Heart right ventricle (tissue), 16 donors: Measurements from ENCODE around the gene MGMT. TPM values are rescaled to one million over a fixed set of nuclear protein-coding genes. Genes with fewer than 3 reads are reported as not detected.

Experiments
- ATAC-seq, 8 donors: fragments of 200-7000 bp; cut with Tn5 transposase; one replicate each; pipeline ENCODE4 v1.9.1; 2020; ENCODE audit warnings: mild to moderate bottlenecking in 8 of 8, moderate library complexity in 8 of 8, moderate number of reproducible peaks in 1 of 8
- DNase-seq, 2 donors: peaks; one replicate each; pipeline ENCODE4 v3.0.0-alpha.2; 2020
- H3K27ac ChIP-seq, 10 donors: fragments of 200-600 bp; sonication (generic) in 2 of 10; one replicate each; pipeline versions ENCODE4 v1.5.0 to v1.8.0; 2020 to 2022; ENCODE audit warnings: mild to moderate bottlenecking in 3 of 10
- H3K27me3 ChIP-seq, 7 donors: fragments of 200-600 bp; one replicate each; pipeline ENCODE4 v1.8.0; 2021 to 2022; ENCODE audit warnings: mild to moderate bottlenecking in 2 of 7
- H3K36me3 ChIP-seq, 9 donors: fragments of 200-600 bp; sonication (generic) in 1 of 9; one replicate each; pipeline versions ENCODE4 v1.5.0 to v1.8.0; 2020 to 2022; ENCODE audit warnings: mild to moderate bottlenecking in 2 of 9
- H3K4me1 ChIP-seq, 9 donors: fragments of 200-600 bp; sonication (generic) in 1 of 9; one replicate each; pipeline versions ENCODE4 v1.5.0 to v1.8.0; 2020 to 2022; ENCODE audit warnings: mild to moderate bottlenecking in 4 of 9
- H3K4me3 ChIP-seq, 10 donors: fragments of 200-600 bp; sonication (generic) in 2 of 10; one replicate each; pipeline versions ENCODE4 v1.5.0 to v1.8.0; 2020 to 2022; ENCODE audit warnings: mild to moderate bottlenecking in 7 of 10, moderate library complexity in 2 of 10
- H3K9me3 ChIP-seq, 11 donors: fragments of 200-600 bp in 10 of 11; sonication (generic) in 2 of 11; one replicate each; pipeline versions ENCODE4 v1.5.0 to v1.8.0; 2013 to 2022; ENCODE audit warnings: mild to moderate bottlenecking in 2 of 11, control low read depth in 1 of 11, moderate library complexity in 1 of 11
- WGBS, 2 donors: extraction: QIAGEN DNeasy Blood & Tissue Kit; methylation state at CpG; one replicate each; pipeline ENCODE4 v1.1.7; 2013; ENCODE audit warnings: inconsistent platforms in 1 of 2; 5-methylcytosine and 5-hydroxymethylcytosine counted together
- intact Hi-C, 10 donors: fragments of 100-400 bp; cut with DNase I; formaldehyde crosslinking; loops; one replicate each; pipeline versions ENCODE4 v1.11.1 to v1.14.2; 2022
- polyA plus RNA-seq, 2 donors: library from polyadenylated mRNA; stranded (reverse); fragments of 200-250 nt; gene quantifications; one replicate each; pipeline ENCODE4 v1.2.3, GENCODE V29; 2013
- total RNA-seq, 10 donors: library from RNA; stranded (reverse); fragmentation: NEBNext Ultra II Directional in 3 of 10; extraction: Animal tissue kit (Norgen Biotek cat#: 25700) in 3 of 10; gene quantifications; one replicate each; pipeline versions ENCODE4 v1.2.1 to v1.2.4, GENCODE V29; 2021 to 2023
- TF ChIP-seq, protein P1 (sequence below), 9 donors: fragments of 200-600 bp; sonication (generic) in 2 of 9; IDR thresholded peaks; one replicate each; pipeline versions ENCODE4 v1.5.0 to v1.8.0; 2021 to 2022; ENCODE audit warnings: antibody characterized with exemption in 9 of 9, mild to moderate bottlenecking in 5 of 9, moderate library complexity in 1 of 9
- donor health status: Arrhythmogenic right ventricular cardiomyopathy.
- donor health status: ischemic (EF 13 %, LVEDD 7.1; RV severe dilation, severe dysfunction).
- donor health status: healthy with polysubstance abuse.
- donor health status: DM: no; HTN: yes; CAD: no.
- donor health status: DM: no; HTN: no; CAD: no.
- donor health status: ischemic (EF 25% LVEDD 6.9; RV normal size, moderate dysfunction).
- donor health status: ischemic (EF 25% LVEDD 5.7; RV mildly dilated, moderate dysfunction).
- donor health status: healthy.
- donor health status: DM: yes; HTN: yes; CAD: no.
- donor health status: Ischemic cardiomyopathy.
- donor health status: ischemic (EF 35%, LVEDD 5.7; RV mildly dilated, moderate dysfunction).
- donor health status: nonischemic (EF 11% LVEDD 7.7; RV severe dilation, severe dysfunction).
- donor health status: DM: yes; HTN: yes; CAD: no.
- donor health status: PGD.
- donor health status: ischemic (EF 29% LVEDD 5.4; RV normal size, mild dysfunction).
- donor health status: nonischemic (EF 23%, LVEDD 6.1; RV moderate dilation, normal function).

MGMT gene
- total and polyA plus RNA-seq, 12 donors = 8.4 to 17.8 (median 12.9) TPM

DNA sequence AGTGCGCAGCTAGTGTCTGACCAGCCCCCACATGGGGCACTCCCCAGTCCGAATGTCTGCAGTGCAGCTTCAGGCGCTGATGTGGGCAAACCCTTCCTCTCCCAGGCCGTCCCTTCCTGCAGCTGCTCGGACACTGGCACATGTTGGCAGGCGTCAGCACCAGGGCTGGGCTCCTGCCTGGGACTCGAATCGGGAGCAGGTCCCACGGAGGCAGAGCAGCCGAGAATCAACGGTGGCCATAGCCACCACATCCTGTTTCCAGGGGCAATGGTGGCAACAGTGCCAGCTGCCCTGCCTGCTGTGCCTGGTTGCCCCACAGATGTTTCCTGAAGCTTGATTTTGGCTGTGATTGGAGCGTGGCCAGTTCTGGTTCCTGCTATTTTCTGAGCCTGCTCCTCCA, 65.8 kb downstream of the MGMT start:
- intact Hi-C loops = no loop called here
- ATAC-seq = peak in 6 of 8 donors; percentile 19 to 55 (median 36)
- TF ChIP-seq, protein P1, sequence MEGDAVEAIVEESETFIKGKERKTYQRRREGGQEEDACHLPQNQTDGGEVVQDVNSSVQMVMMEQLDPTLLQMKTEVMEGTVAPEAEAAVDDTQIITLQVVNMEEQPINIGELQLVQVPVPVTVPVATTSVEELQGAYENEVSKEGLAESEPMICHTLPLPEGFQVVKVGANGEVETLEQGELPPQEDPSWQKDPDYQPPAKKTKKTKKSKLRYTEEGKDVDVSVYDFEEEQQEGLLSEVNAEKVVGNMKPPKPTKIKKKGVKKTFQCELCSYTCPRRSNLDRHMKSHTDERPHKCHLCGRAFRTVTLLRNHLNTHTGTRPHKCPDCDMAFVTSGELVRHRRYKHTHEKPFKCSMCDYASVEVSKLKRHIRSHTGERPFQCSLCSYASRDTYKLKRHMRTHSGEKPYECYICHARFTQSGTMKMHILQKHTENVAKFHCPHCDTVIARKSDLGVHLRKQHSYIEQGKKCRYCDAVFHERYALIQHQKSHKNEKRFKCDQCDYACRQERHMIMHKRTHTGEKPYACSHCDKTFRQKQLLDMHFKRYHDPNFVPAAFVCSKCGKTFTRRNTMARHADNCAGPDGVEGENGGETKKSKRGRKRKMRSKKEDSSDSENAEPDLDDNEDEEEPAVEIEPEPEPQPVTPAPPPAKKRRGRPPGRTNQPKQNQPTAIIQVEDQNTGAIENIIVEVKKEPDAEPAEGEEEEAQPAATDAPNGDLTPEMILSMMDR (IDR thresholded peaks at IDR 0.05) = no peak

DNA sequence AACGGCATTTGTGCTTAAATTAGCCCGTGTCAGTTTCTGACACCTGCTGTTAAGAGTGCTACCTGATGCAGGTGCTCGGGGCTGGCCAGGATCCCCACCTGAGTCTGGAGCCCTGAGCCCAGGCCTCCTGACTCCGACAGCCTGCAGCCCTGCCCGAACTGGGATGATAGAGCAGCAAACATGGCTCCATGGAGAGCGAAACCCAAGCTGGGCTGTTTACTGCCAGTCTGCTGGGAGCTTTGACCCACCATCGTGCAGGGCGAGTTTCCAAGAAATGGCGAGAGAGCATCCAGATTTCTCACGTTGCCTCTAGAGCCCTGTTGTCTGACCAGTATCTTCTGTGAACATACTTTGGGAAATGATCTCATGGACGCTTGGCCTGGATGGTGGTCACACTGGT, 66.2 kb downstream of the MGMT start:
- Histone ChIP-seq H3K4me1 (peaks cover 0 to 25% (median 19%) of the 10 kb centered on the region in 9 donors), H3K27me3 (no peaks in the 10 kb centered on the region), H3K4me3 (no peak overlapping the region), H3K27ac (peak overlapping the region in 1 of 10 donors; percentile 9), H3K36me3 (peaks cover 0 to 18% (median 0%) of the 10 kb centered on the region in 9 donors), H3K9me3 (peaks cover 0 to 4% (median 0%) of the 10 kb centered on the region in 11 donors)
- WGBS, 2 donors = 80 to 84% methylated on average over 11 of the region's 11 CpGs
- no peak for DNase-seq
- peak in 1 of 8 donors; percentile 18 for ATAC-seq
- TF ChIP-seq, protein P1 (IDR thresholded peaks at IDR 0.05) = no peak
- intact Hi-C loops = no loop called here

More for the DNA sequence above, 65.8 kb downstream of the MGMT start:
- H3K4me3 ChIP-seq = no peak overlapping the region
- H3K9me3 ChIP-seq = peaks cover 0 to 4% (median 0%) of the 10 kb centered on the region in 11 donors
- no peak for DNase-seq
- H3K36me3 ChIP-seq = peaks cover 0 to 18% (median 0%) of the 10 kb centered on the region in 9 donors
- peaks cover 0 to 25% (median 19%) of the 10 kb centered on the region in 9 donors for H3K4me1 ChIP-seq
- 78 to 80% methylated on average over 12 of the region's 12 CpGs for WGBS, 2 donors
- peak overlapping the region in 1 of 10 donors; percentile 9 for H3K27ac ChIP-seq
- H3K27me3 ChIP-seq = no peaks in the 10 kb centered on the region

DNA sequence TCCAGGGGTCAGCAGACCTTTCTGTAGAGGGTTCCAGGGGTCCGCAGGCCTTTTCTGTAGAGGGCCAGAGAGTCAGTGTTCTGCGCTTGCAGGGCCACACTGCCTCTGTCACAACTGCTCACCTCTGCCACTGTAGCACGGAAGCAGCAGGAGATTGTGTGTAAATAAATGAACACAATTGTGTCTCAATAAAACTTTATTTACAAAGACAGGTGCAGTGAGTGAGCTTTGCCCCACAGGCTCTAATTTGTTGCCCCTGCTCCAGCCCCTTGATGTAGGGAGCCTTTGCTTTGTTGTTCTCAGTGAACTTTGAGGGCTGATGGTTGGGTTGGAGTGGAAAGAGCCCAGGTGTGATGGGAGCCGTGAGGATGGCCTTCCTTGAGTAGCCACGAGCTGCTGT, 67.8 kb downstream of the MGMT start:
- no peak overlapping the region for H3K4me3 ChIP-seq
- intact Hi-C loops = no loop called here
- no peak overlapping the region for H3K27ac ChIP-seq
- WGBS, 2 donors = 95 to 99% methylated on average over 5 of the region's 5 CpGs
- H3K4me1 ChIP-seq = peaks cover 0 to 25% (median 19%) of the 10 kb centered on the region in 9 donors
- no peak for DNase-seq
- ATAC-seq = no peak
- H3K36me3 ChIP-seq = peaks cover 0 to 20% (median 0%) of the 10 kb centered on the region in 9 donors
- no peaks in the 10 kb centered on the region for H3K27me3 ChIP-seq
- TF ChIP-seq, protein P1 (IDR thresholded peaks at IDR 0.05) = no peak
- H3K9me3 ChIP-seq = no peaks in the 10 kb centered on the region

DNA sequence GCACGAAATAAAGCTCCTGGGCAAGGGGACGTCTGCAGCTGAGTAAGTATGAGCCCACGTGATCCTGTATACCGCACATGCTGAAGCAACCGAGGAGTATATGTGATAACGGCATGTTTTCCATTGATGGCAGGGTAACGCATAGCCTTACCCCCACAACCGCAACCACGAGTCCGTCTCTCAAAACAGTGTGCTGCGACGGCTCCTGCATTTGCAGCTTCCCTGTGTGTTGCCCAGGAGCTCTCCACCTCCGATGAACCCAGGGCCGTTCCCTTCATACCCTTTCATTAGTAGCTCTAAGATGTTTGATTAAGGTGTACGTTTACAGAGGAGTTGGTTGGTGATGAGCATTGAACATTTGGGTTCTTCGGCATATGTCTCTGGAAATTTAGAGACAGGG, 69.3 kb downstream of the MGMT start:
- no peak for DNase-seq
- Histone ChIP-seq H3K36me3 (peaks cover 0 to 20% (median 0%) of the 10 kb centered on the region in 9 donors), H3K9me3 (no peaks in the 10 kb centered on the region), H3K27me3 (no peaks in the 10 kb centered on the region), H3K4me3 (no peak overlapping the region), H3K4me1 (peaks cover 0 to 20% (median 17%) of the 10 kb centered on the region in 9 donors), H3K27ac (no peak overlapping the region)
- intact Hi-C loops = no loop called here
- no peak for ATAC-seq
- TF ChIP-seq, protein P1 (IDR thresholded peaks at IDR 0.05) = no peak
- 98% methylated on average over 16 of the region's 16 CpGs for WGBS, 2 donors
